ENCODE measurements around the gene PAQR8. TPM values are rescaled to one million over a fixed set of nuclear protein-coding genes. Genes with fewer than 3 reads are reported as not detected.

The PAQR8 gene
- total and polyA plus RNA-seq, 2 of the 13 experiments (the other 11 are each of a cell fraction or from before 2014, with no cell fraction given): 37.7 to 50.7 TPM

DNA sequence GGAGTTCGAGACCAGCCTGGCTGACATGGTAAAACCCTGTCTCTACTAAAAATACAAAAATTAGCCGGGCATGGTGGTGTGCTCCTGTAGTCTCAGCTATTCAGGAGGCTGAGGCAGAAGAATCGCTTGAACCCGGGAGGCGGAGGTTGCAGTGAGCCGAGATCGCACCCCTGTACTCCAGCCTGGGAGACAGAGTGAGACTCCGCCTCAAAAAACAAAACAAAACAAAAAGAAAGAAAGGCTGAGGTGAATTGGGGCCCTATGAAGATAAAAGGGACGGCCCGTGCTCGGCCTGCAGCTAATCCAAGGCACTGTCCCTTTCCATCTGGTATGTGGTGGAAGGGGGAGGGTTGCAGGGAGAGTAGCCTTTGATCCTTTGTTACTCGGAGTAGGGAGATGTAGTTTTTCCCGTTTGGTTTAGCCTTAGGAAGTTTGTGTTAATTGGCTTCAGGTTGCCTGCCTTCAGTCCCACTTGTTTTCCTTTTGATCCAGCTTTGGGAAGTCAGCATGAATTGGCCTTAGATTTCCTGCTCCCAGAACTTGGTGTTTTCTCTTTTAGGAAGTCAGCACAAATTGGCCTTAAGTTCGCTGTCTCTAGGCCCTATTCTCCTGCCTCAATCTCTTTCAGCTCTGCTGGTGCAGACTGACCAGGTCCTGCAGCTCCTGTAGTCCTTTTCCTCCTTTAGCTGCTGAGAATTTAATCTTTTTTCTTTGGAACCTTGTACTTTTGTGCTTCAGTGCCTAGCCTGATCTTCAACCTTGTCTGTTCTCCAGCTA, 36.1 kb upstream of the PAQR8 start (continued):
- TF ChIP-seq ZGPAT (CRISPR knock-in tag; IDR thresholded peaks at IDR 0.05) (peak; percentile 73), ZNF20 (CRISPR knock-in tag; IDR thresholded peaks at IDR 0.05) (no peak), ZNF704 (CRISPR knock-in tag; IDR thresholded peaks at IDR 0.05; ENCODE audit: borderline replicate concordance) (peak; percentile 9; the same call in 1 of the 2 replicates), FOXK2 (IDR thresholded peaks at IDR 0.05) (no peak), ZNF446 (CRISPR knock-in tag; IDR thresholded peaks at IDR 0.05) (no peak), ZNF264 (CRISPR knock-in tag; IDR thresholded peaks at IDR 0.05) (peak; percentile 87), ZNF44 (CRISPR knock-in tag; IDR thresholded peaks at IDR 0.05) (no peak), PRDM15 (CRISPR knock-in tag; IDR thresholded peaks at IDR 0.05) (0 out of 2 replicates have a peak, but pooled peaks have one; percentile 42), ZNF318 (CRISPR knock-in tag; IDR thresholded peaks at IDR 0.05) (no peak), ELF1 (CRISPR knock-in tag; IDR thresholded peaks at IDR 0.05) (no peak)
- TF ChIP-seq, protein P1, sequence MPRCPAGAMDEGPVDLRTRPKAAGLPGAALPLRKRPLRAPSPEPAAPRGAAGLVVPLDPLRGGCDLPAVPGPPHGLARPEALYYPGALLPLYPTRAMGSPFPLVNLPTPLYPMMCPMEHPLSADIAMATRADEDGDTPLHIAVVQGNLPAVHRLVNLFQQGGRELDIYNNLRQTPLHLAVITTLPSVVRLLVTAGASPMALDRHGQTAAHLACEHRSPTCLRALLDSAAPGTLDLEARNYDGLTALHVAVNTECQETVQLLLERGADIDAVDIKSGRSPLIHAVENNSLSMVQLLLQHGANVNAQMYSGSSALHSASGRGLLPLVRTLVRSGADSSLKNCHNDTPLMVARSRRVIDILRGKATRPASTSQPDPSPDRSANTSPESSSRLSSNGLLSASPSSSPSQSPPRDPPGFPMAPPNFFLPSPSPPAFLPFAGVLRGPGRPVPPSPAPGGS (CRISPR knock-in tag; IDR thresholded peaks at IDR 0.05): no peak; the same call in 1 of the 2 replicates
